BJ (cell line): ENCODE measurements around the gene RGS11. TPM values are rescaled to one million over a fixed set of nuclear protein-coding genes. Genes with fewer than 3 reads are reported as not detected.
A peak's percentile ranks its signal among the peaks of the same experiment; 100 is the strongest.

Experiments used
- CTCF ChIA-PET: fragments of 350-600 bp; formaldehyde crosslinking; extraction: SDS; loops from one replicate; lab custom pipeline; 2021; ENCODE audit warnings: antibody characterized with exemption, inconsistent platforms; lab: Yijun Ruan, JAX
- POLR2A ChIA-PET: fragments of 300-600 bp; sonication (Branson Sonifier 250); formaldehyde crosslinking; extraction: SDS; loops from one replicate; lab custom pipeline; 2021; ENCODE audit warnings: antibody characterized with exemption; lab: Charles Lee
- DNase-seq: peaks from one replicate; pipeline ENCODE4 v3.0.0-alpha.2; 2011; ENCODE audit warnings: low read depth
- H3K27me3 ChIP-seq: 2 replicates; pipeline ENCODE4 v1.6.0; 2011; ENCODE audit warnings: low read length; ENCODE audit not compliant: control insufficient read depth, insufficient read depth
- H3K36me3 ChIP-seq: 2 replicates; pipeline ENCODE4 v1.5.1; 2011; ENCODE audit warnings: low read length; ENCODE audit not compliant: control insufficient read depth, insufficient read depth
- H3K4me3 ChIP-seq: 2 replicates; pipeline ENCODE4 v1.5.1; 2011; ENCODE audit warnings: low read depth, mild to moderate bottlenecking, control low read depth, low read length
- CTCF ChIP-seq: IDR thresholded peaks from 2 replicates; pipeline ENCODE4 v1.5.1; 2011; ENCODE audit warnings: low read depth, mild to moderate bottlenecking, control low read depth, inconsistent platforms, low read length, moderate library complexity; ENCODE audit not compliant: insufficient read depth
- polyA plus RNA-seq: library from polyadenylated mRNA; depleted of rRNA; stranded (reverse); fragments of >200 nt; gene quantifications from 2 replicates; pipeline ENCODE4 v1.2.3, GENCODE V29; 2011

Gene RGS11
- polyA plus RNA-seq, 1 experiment, result 2.2 TPM

- no peak for DNase-seq
- no peak for TF ChIP-seq CTCF
- CTCF ChIA-PET, result interaction anchor here (0.6 kb wide), 1 partner anchor 62 kb away, joined by 3 read pairs; no protein-coding TSS in a partner anchor
- POLR2A ChIA-PET, result no interaction called here
- H3K27me3 ChIP-seq, result no peaks in the 10 kb centered on the region; the same call in 1 of the 2 replicates
- H3K4me3 ChIP-seq, result no peak within 1 kb of the TSS
- peaks cover 2% of the 10 kb centered on the region for H3K36me3 ChIP-seq
Measured at GRCh38 chr16:283033-283805, 7.5 kb upstream of the RGS11 start, which contains the start of gene PDIA2. Gene PDIA2 (plus strand): TSS chr16:283164. CDS start chr16:283170, 6 bp downstream.

GRCh38 chr16:282491-282890 is 6.7 kb upstream of the RGS11 start:
- H3K36me3 ChIP-seq, result peaks cover 2% of the 10 kb centered on the region; the same call in 1 of the 2 replicates
- H3K27me3 ChIP-seq, result no peaks in the 10 kb centered on the region; the same call in 1 of the 2 replicates
- ChIA-PET CTCF (no interaction called here), POLR2A (no interaction called here)
- DNase-seq, result no peak
- no peak overlapping the region for H3K4me3 ChIP-seq
- no peak for TF ChIP-seq CTCF

- Histone ChIP-seq H3K27me3 (no peaks in the 10 kb centered on the region; the same call in 1 of the 2 replicates), H3K36me3 (peaks cover 2% of the 10 kb centered on the region; the same call in 1 of the 2 replicates), H3K4me3 (no peak overlapping the region)
- DNase-seq, result no peak
- CTCF ChIA-PET, result no interaction called here
- no peak for TF ChIP-seq CTCF
- POLR2A ChIA-PET, result no interaction called here
Measured at GRCh38 chr16:281660-282255, 6.0 kb upstream of the RGS11 start.

GRCh38 chr16:280991-281659 is 5.4 kb upstream of the RGS11 start:
- H3K4me3 ChIP-seq, result no peak overlapping the region
- POLR2A ChIA-PET, result no interaction called here
- H3K36me3 ChIP-seq, result no peaks in the 10 kb centered on the region
- H3K27me3 ChIP-seq, result no peaks in the 10 kb centered on the region; the same call in 1 of the 2 replicates
- no peak for DNase-seq
- TF ChIP-seq CTCF, result no peak
- CTCF ChIA-PET, result no interaction called here

GRCh38 chr16:280552-280951 is 4.8 kb upstream of the RGS11 start, which contains the start of gene ARHGDIG:
Gene ARHGDIG (plus strand): TSS chr16:280591. CDS start chr16:280681, 90 bp downstream.
- H3K4me3 ChIP-seq, result peak within 1 kb of the TSS; percentile 16; the same call in 1 of the 2 replicates
- ChIA-PET POLR2A (no interaction called here), CTCF (interaction anchor here (1.0 kb wide), 1 partner anchor 82 kb away, joined by 4 read pairs; no protein-coding TSS in a partner anchor)
- H3K27me3 ChIP-seq, result no peaks in the 10 kb centered on the region; the same call in 1 of the 2 replicates
- no peak for DNase-seq
- TF ChIP-seq CTCF, result no peak
- no peaks in the 10 kb centered on the region for H3K36me3 ChIP-seq
